K562 (cell line): ENCODE results near the gene CACNA2D4. TPM values are rescaled to one million over a fixed set of nuclear protein-coding genes. Genes with fewer than 3 reads are reported as not detected.

Experiments
- ATAC-seq: fragments of 200-7000 bp; cut with Tn5 transposase; 3 replicates; pipeline ENCODE4 v1.9.1; 2020; ENCODE audit warnings: moderate library complexity
- BruUV-seq: library from RNA; stranded (reverse); fragments of 400-500 nt; replicated peaks from 2 replicates; lab custom pipeline; 2021; lab: Mats Ljungman, UMichigan
- CTCF ChIA-PET: fragments of 300-600 bp; formaldehyde crosslinking; extraction: SDS; loops from one replicate; lab custom pipeline; 2021; ENCODE audit warnings: low intra/inter-chr PET ratio; lab: Yijun Ruan, JAX
- POLR2A ChIA-PET: fragments of 300-600, 350-650 bp; sonication (Branson Sonifier 250); formaldehyde crosslinking; extraction: SDS; loops from one replicate; lab custom pipeline; 2021; ENCODE audit warnings: antibody characterized with exemption, inconsistent platforms; lab: Yijun Ruan, JAX
- DNase-seq, 4 experiments: peaks; one replicate each; pipeline versions ENCODE4 v3.0.0 to v3.0.0-alpha.2; 2011 to 2018; ENCODE audit warnings: low spot score in 3 of 4, mixed read lengths in 3 of 4; ENCODE audit errors: extremely low read depth in 1 of 4
- FAIRE-seq: peaks from 2 replicates; lab custom pipeline; 2011; peaks lifted over from hg19 to GRCh38; lab: Jason Lieb, UNC
- H2AFZ ChIP-seq: 2 replicates; pipeline ENCODE4 v1.6.0; 2011; ENCODE audit warnings: low read depth, low read length, control low read depth, inconsistent platforms
- H3K27ac ChIP-seq: fragments of 200-600 bp; 3 replicates; pipeline ENCODE4 v1.8.0; 2011; ENCODE audit warnings: low read depth, mild to moderate bottlenecking, control low read depth, inconsistent platforms, low read length, moderate library complexity, mixed read lengths; ENCODE audit errors: extremely low read depth
- H3K27me3 ChIP-seq, 2 experiments: fragments of 300-600 bp in 1 of 2; 2 replicates in 1 of 2; 3 replicates in 1 of 2; pipeline versions ENCODE4 v1.6.0 to v1.8.0; 2011; ENCODE audit warnings: inconsistent platforms in 2 of 2, low read length in 2 of 2, mild to moderate bottlenecking in 1 of 2, mixed read lengths in 1 of 2, moderate library complexity in 1 of 2; ENCODE audit not compliant: control insufficient read depth in 2 of 2, insufficient read depth in 2 of 2
- H3K36me3 ChIP-seq: fragments of 300-600 bp; 3 replicates; pipeline ENCODE4 v1.8.0; 2011; ENCODE audit warnings: mild to moderate bottlenecking, low read length, inconsistent platforms; ENCODE audit not compliant: control insufficient read depth, insufficient read depth
- H3K4me1 ChIP-seq, 2 experiments: fragments of 200-600 bp in 1 of 2; replicated peaks in 1 of 2; 2 replicates in 1 of 2; 3 replicates in 1 of 2; pipeline versions ENCODE4 v1.5.1 to v1.8.0; 2011; ENCODE audit warnings: inconsistent platforms in 2 of 2, low read length in 2 of 2, mild to moderate bottlenecking in 1 of 2, mixed read lengths in 1 of 2, moderate library complexity in 1 of 2; ENCODE audit not compliant: control insufficient read depth in 2 of 2, insufficient read depth in 2 of 2
- H3K4me2 ChIP-seq: 2 replicates; pipeline ENCODE4 v1.6.1; 2011; ENCODE audit warnings: low read length, control low read depth, inconsistent platforms, mixed read lengths; ENCODE audit not compliant: insufficient read depth
- H3K4me3 ChIP-seq: fragments of 200-600 bp; sonication (generic), shearing (Covaris generic); 2 replicates; pipeline ENCODE4 v1.5.1; 2016; ENCODE audit warnings: control low read depth, inconsistent platforms
- H3K79me2 ChIP-seq: fragments of 200-600 bp; 3 replicates; pipeline ENCODE4 v1.8.0; 2011; ENCODE audit warnings: low read length, inconsistent platforms; ENCODE audit not compliant: control insufficient read depth, insufficient read depth
- H3K9ac ChIP-seq, 2 experiments: 2 replicates each; pipeline versions ENCODE4 v1.6.0 to v1.6.1; 2011; ENCODE audit warnings: low read depth in 2 of 2, low read length in 2 of 2, control low read depth in 1 of 2, inconsistent platforms in 1 of 2, mild to moderate bottlenecking in 1 of 2, mixed read lengths in 1 of 2; ENCODE audit not compliant: insufficient read depth in 1 of 2
- H3K9me1 ChIP-seq: one replicate; pipeline ENCODE4 v1.6.0; 2011; ENCODE audit warnings: inconsistent platforms, mild to moderate bottlenecking, low read length, moderate library complexity; ENCODE audit not compliant: control insufficient read depth, insufficient read depth
- H3K9me3 ChIP-seq: replicated peaks from 2 replicates; pipeline ENCODE4 v1.5.1; 2011; ENCODE audit warnings: low read depth, low read length, inconsistent platforms; ENCODE audit not compliant: control insufficient read depth, insufficient read depth
- H4K20me1 ChIP-seq: replicated peaks from 2 replicates; pipeline ENCODE4 v1.6.1; 2011; ENCODE audit warnings: low read length, inconsistent platforms, mixed read lengths; ENCODE audit not compliant: control insufficient read depth, insufficient read depth
- MTA2 ChIP-seq: fragments of 450-650 bp; IDR thresholded peaks from 2 replicates; pipeline ENCODE4 v1.6.1; 2016; ENCODE audit warnings: low read depth
- POLR2G ChIP-seq: fragments of 200-400 bp; formaldehyde crosslinking; IDR thresholded peaks from 2 replicates; pipeline ENCODE4 v1.6.1; 2017; ENCODE audit warnings: low read depth, mild to moderate bottlenecking, antibody characterized with exemption, low read length, moderate library complexity
- YBX1 ChIP-seq: fragments of 450-650 bp; IDR thresholded peaks from 2 replicates; pipeline ENCODE4 v1.7.1; 2016; ENCODE audit warnings: mild to moderate bottlenecking
- WGBS: fragments of 100-300 bp; shearing (Covaris generic); methylation state at CpG from one replicate; pipeline ENCODE4 v1.1.6; 2016; ENCODE audit warnings: low coverage, mixed read lengths; ENCODE audit not compliant: insufficient coverage; ENCODE audit errors: missing lambda C conversion rate; 5-methylcytosine and 5-hydroxymethylcytosine counted together
- in situ Hi-C: fragments of 300-500 bp; cut with MboI; formaldehyde crosslinking; loops from 4 replicates; pipeline ENCODE4 v1.15.0; 2018; ENCODE audit warnings: inconsistent platforms, mixed read lengths
- intact Hi-C: fragments of 100-400 bp; cut with micrococcal nuclease; formaldehyde crosslinking; loops from 2 replicates; pipeline ENCODE4 v1.14.2; 2022
- polyA plus RNA-seq, 8 experiments: library from polyadenylated mRNA; depleted of rRNA in 4 of 8; stranded (reverse) in 5 of 8; unstranded in 3 of 8; fragments of >200 nt; fragmentation: Nextera tagmentation in 2 of 8; fragmentation: Illumina TruSeq in 1 of 8; extraction: Ambion mirVana in 2 of 8; extraction: Trizol in 1 of 8; gene quantifications; 2 replicates each; pipeline versions ENCODE4 v1.2.1 to v1.2.3, GENCODE V29; 2011 to 2014; ENCODE audit warnings: inconsistent platforms in 1 of 8, missing spikeins in 1 of 8
- total RNA-seq, 7 experiments: library from RNA; depleted of rRNA in 6 of 7; stranded (reverse); fragments of >200 nt in 6 of 7; fragmentation: Illumina TruSeq in 2 of 7; extraction: Trizol in 2 of 7; gene quantifications; 2 replicates each; pipeline versions ENCODE4 v1.2.1 to v1.2.3, GENCODE V29; 2011 to 2021; ENCODE audit warnings: low replicate concordance in 1 of 7

The CACNA2D4 gene
- total and polyA plus RNA-seq, 9 of the 15 experiments (the other 6 are each of a cell fraction or from before 2014, with no cell fraction given), result 0.04 to 0.69 (median 0.40) TPM; not detected in 3

GRCh38 chr12:1793426-1794210 is 124.8 kb downstream of the CACNA2D4 start:
- H3K4me1 ChIP-seq, result peaks cover 0 to 36% of the 10 kb centered on the region in 2 experiments; a peak in 4 of 5 replicates
- H3K79me2 ChIP-seq, result peaks cover 2% of the 10 kb centered on the region; the same call in 2 of the 3 replicates
- H3K27me3 ChIP-seq, result no peaks in the 10 kb centered on the region
- no peak overlapping the region for H3K27ac ChIP-seq
- no peaks in the 10 kb centered on the region; the same call in 1 of the 2 replicates for H4K20me1 ChIP-seq
- intact Hi-C loops, result loop anchor here (10.0 kb wide), 1 partner anchor 241 kb away; no protein-coding TSS in a partner anchor
- H3K9me1 ChIP-seq, result no peaks in the 10 kb centered on the region
- no peak for TF ChIP-seq YBX1
- peak; percentile 55 for TF ChIP-seq POLR2G
- no peak for ATAC-seq
- no peaks in the 10 kb centered on the region for H3K9me3 ChIP-seq
- in situ Hi-C loops, result loop anchor here (5.0 kb wide), 1 partner anchor 144 kb away; no protein-coding TSS in a partner anchor
- H3K9ac ChIP-seq, result no peak overlapping the region
- H2AFZ ChIP-seq, result no peak overlapping the region
- whole genome bisulfite sequencing, result 48% methylated on average over 12 of the region's 26 CpGs
- CTCF ChIA-PET, result no interaction called here
- H3K36me3 ChIP-seq, result no peaks in the 10 kb centered on the region
- POLR2A ChIA-PET, result no interaction called here
- no TSS peak for BruUV-seq
- no peak overlapping the region for H3K4me2 ChIP-seq
- H3K4me3 ChIP-seq, result no peak overlapping the region
- no peak for FAIRE-seq
- DNase-seq, result no peak

- Histone ChIP-seq H3K36me3 (peaks cover 9% of the 10 kb centered on the region; the same call in 1 of the 3 replicates), H3K4me2 (no peak overlapping the region), H2AFZ (no peak overlapping the region), H3K9me3 (no peaks in the 10 kb centered on the region), H3K4me1 (peaks cover 0 to 24% of the 10 kb centered on the region in 2 experiments; a peak in 4 of 5 replicates), H4K20me1 (peaks cover 5% of the 10 kb centered on the region), H3K4me3 (no peak overlapping the region), H3K27me3 (no peaks in the 10 kb centered on the region), H3K9ac (no peak overlapping the region), H3K27ac (no peak overlapping the region), H3K79me2 (peaks cover 2% of the 10 kb centered on the region; the same call in 2 of the 3 replicates), H3K9me1 (no peaks in the 10 kb centered on the region)
- in situ Hi-C loops, result loop anchor here (5.0 kb wide), 1 partner anchor 145 kb away; no protein-coding TSS in a partner anchor
- CTCF ChIA-PET, result interaction anchor here (3.2 kb wide), 1 partner anchor 140 kb away, joined by 44 read pairs; no protein-coding TSS in a partner anchor
- FAIRE-seq (no peak), DNase-seq (no peak), ATAC-seq (no peak)
- WGBS, result 100% methylated on average over 2 of the region's 6 CpGs
- intact Hi-C loops, result loop anchor here (10.0 kb wide), 1 partner anchor 242 kb away; no protein-coding TSS in a partner anchor
- BruUV-seq, result no TSS peak
- POLR2A ChIA-PET, result interaction anchor here (1.4 kb wide), 1 partner anchor 9 kb away, joined by 5 read pairs; no protein-coding TSS in a partner anchor
- no peak for TF ChIP-seq MTA2
Observed at GRCh38 chr12:1792406-1792805, 126.0 kb downstream of the CACNA2D4 start.
